SH-SY5Y (cell line): ENCODE results near the gene CNN3.

ENCODE experiments used
- GATA2 ChIP-seq: IDR thresholded peaks from 2 replicates; pipeline ENCODE4 v1.6.1; 2011; ENCODE audit warnings: mild to moderate bottlenecking, low read depth, low read length
- GATA3 ChIP-seq: IDR thresholded peaks from 2 replicates; pipeline ENCODE4 v1.6.1; 2011; ENCODE audit warnings: low read depth, mild to moderate bottlenecking, low read length, moderate library complexity

DNA sequence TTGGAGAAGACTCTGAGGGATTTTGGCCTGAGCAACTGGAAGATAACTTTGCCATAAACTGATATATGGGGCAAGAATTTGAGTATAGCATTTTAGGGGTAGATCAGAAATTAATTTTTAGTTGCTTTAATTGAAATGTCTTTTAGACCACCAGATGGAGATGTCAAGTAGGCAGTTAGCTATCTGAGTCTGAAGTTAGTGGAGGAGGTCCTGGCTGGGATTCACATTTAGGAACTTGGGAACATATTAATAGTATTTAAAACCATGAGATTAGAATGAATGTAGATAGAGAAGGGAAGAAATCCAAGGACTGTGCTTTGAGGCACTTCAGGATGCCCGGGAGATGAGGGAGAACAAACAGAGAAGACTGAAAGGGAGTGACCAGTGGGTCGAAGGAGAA, 74.1 kb downstream of the CNN3 start:
- TF ChIP-seq GATA2 = no peak
- TF ChIP-seq GATA3 = no peak
